ENCODE measurements around the gene AVPR1B. TPM values are rescaled to one million over a fixed set of nuclear protein-coding genes. Genes with fewer than 3 reads are reported as not detected.

The AVPR1B gene
- total RNA-seq, 2 donors from 2014 or later: not detected

DNA sequence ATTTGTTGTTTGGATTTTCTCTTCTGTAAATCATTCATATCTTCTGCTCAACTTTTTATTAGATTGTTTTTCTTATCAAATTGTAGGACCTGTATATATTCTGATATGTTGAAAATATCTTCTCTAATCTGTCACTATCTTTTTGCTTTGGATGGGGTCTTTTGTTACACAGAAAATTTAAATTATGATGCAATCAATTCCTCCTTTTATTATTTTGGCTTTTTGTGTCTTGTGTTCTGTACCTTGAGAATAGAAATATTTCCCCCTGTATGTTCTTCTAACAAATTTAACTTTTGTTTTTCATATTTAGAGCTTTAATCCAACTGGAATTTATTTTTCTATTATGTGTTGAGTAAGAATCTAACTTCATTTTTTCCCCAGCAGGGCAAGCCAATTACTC lies 3.2 kb upstream of the AVPR1B start:
- TF ChIP-seq, protein P1, sequence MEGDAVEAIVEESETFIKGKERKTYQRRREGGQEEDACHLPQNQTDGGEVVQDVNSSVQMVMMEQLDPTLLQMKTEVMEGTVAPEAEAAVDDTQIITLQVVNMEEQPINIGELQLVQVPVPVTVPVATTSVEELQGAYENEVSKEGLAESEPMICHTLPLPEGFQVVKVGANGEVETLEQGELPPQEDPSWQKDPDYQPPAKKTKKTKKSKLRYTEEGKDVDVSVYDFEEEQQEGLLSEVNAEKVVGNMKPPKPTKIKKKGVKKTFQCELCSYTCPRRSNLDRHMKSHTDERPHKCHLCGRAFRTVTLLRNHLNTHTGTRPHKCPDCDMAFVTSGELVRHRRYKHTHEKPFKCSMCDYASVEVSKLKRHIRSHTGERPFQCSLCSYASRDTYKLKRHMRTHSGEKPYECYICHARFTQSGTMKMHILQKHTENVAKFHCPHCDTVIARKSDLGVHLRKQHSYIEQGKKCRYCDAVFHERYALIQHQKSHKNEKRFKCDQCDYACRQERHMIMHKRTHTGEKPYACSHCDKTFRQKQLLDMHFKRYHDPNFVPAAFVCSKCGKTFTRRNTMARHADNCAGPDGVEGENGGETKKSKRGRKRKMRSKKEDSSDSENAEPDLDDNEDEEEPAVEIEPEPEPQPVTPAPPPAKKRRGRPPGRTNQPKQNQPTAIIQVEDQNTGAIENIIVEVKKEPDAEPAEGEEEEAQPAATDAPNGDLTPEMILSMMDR (IDR thresholded peaks at IDR 0.05): no peak
- Histone ChIP-seq H3K27me3 (replicated peaks; ENCODE audit: insufficient read depth) (no peaks in the 10 kb centered on the region), H3K36me3 (no peaks in the 10 kb centered on the region), H3K4me3 (no peak overlapping the region), H3K9me3 (peaks cover 7% of the 10 kb centered on the region), H3K27ac (no peak overlapping the region), H3K4me1 (ENCODE audit: control insufficient read depth in 1 of 2, low read depth in 2 of 2) (peaks cover 5 to 13% of the 10 kb centered on the region in 2 donors)
- DNase-seq (ENCODE audit: low spot score): no peak
- ATAC-seq (ENCODE audit: insufficient number of reproducible peaks, low FRiP score, low read depth): no peak

DNA sequence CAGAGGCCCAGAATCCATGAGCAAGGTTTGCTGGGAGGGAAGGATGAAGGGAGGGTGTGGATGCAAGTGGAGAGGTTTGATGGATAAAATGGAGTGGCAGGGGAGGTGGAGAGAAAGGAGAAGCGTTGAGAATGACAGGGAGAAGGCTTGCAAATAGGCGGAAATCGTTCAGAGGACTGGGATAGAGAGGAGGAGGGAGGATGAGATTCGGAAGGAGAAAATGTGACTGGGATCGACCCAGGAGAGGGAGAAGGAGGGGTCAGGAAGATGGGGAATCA lies 376 bp downstream of the AVPR1B start:
- Histone ChIP-seq H3K27me3 (replicated peaks; ENCODE audit: insufficient read depth) (no peaks in the 10 kb centered on the region), H3K36me3 (no peaks in the 10 kb centered on the region), H3K9me3 (peaks cover 7% of the 10 kb centered on the region), H3K4me3 (peak overlapping the region; percentile 72), H3K4me1 (ENCODE audit: control insufficient read depth in 1 of 2, low read depth in 2 of 2) (peaks cover 5 to 13% of the 10 kb centered on the region in 2 donors), H3K27ac (no peak overlapping the region)
- ATAC-seq (ENCODE audit: insufficient number of reproducible peaks, low FRiP score, low read depth): no peak
- no peak for DNase-seq (ENCODE audit: low spot score)
- TF ChIP-seq, protein P1 (IDR thresholded peaks at IDR 0.05): no peak

DNA sequence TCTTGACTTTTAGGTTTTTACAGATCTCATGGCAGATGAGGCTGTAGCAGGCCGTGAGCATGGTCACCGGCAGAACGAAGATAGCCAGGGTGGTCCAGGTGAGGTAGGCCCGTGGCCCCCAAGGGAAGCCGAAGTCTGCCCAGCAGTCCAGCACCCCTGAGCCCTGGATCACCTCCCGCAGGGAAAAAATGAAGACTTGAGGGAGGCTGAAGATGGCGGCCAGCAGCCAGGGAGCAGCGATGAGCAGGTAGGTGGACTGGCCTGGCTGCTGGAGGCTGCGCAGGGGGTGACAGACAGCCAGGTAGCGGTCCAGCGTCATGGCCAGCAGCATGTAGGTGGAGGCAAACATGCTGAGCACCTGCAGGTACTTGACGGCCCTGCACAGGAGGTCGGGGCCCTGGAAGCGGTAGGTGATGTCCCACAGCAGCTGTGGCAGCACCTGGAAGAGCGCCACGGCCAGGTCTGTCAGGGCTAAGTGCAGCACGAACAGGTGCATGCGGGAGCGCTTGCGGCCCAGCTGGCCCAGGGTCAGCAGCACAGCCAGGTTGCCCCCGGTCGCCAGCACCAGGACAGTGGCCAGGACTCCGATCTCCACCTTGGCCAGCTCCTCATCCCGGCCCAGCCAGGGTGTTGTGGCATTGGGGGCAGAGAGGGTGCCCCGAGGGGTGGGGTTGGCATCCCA lies 856 bp downstream of the AVPR1B start:
- TF ChIP-seq, protein P1 (IDR thresholded peaks at IDR 0.05): no peak

DNA sequence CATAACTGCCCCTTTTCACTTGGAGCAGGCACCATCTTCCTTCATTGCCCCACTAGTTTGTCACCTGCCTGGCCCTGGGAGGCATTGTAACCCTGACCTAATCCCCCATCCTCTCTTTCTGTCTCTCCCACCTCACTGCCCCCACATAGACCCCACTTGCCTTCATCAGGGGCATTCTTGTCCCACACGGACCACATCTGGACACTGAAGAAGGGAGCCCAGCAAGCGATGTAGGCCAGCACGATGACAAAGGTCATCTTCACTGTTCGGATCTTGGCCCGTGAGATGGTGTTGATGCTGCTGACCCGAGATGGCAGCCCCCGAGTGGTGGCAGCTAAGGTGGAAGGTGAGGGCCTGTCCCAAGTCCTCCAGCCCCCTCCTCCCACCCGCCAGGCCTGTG lies 1.4 kb downstream of the AVPR1B start:
- H3K9me3 ChIP-seq: no peaks in the 10 kb centered on the region
- H3K36me3 ChIP-seq: no peaks in the 10 kb centered on the region
- H3K4me3 ChIP-seq: no peak overlapping the region
- TF ChIP-seq, protein P1 (IDR thresholded peaks at IDR 0.05): no peak
- no peak for ATAC-seq (ENCODE audit: insufficient number of reproducible peaks, low FRiP score, low read depth)
- DNase-seq (ENCODE audit: low spot score): no peak
- H3K4me1 ChIP-seq (ENCODE audit: control insufficient read depth in 1 of 2, low read depth in 2 of 2): peaks cover 5 to 13% of the 10 kb centered on the region in 2 donors
- H3K27me3 ChIP-seq (replicated peaks; ENCODE audit: insufficient read depth): no peaks in the 10 kb centered on the region
- H3K27ac ChIP-seq: no peak overlapping the region

More for the DNA sequence above, 856 bp downstream of the AVPR1B start:
- H3K4me1 ChIP-seq (ENCODE audit: control insufficient read depth in 1 of 2, low read depth in 2 of 2): peaks cover 5 to 13% of the 10 kb centered on the region in 2 donors
- no peaks in the 10 kb centered on the region for H3K27me3 ChIP-seq (replicated peaks; ENCODE audit: insufficient read depth)
- DNase-seq (ENCODE audit: low spot score) (no peak), ATAC-seq (ENCODE audit: insufficient number of reproducible peaks, low FRiP score, low read depth) (no peak)
- H3K9me3 ChIP-seq: peaks cover 3% of the 10 kb centered on the region
- H3K4me3 ChIP-seq: no peak overlapping the region
- H3K27ac ChIP-seq: no peak overlapping the region
- H3K36me3 ChIP-seq: no peaks in the 10 kb centered on the region

DNA sequence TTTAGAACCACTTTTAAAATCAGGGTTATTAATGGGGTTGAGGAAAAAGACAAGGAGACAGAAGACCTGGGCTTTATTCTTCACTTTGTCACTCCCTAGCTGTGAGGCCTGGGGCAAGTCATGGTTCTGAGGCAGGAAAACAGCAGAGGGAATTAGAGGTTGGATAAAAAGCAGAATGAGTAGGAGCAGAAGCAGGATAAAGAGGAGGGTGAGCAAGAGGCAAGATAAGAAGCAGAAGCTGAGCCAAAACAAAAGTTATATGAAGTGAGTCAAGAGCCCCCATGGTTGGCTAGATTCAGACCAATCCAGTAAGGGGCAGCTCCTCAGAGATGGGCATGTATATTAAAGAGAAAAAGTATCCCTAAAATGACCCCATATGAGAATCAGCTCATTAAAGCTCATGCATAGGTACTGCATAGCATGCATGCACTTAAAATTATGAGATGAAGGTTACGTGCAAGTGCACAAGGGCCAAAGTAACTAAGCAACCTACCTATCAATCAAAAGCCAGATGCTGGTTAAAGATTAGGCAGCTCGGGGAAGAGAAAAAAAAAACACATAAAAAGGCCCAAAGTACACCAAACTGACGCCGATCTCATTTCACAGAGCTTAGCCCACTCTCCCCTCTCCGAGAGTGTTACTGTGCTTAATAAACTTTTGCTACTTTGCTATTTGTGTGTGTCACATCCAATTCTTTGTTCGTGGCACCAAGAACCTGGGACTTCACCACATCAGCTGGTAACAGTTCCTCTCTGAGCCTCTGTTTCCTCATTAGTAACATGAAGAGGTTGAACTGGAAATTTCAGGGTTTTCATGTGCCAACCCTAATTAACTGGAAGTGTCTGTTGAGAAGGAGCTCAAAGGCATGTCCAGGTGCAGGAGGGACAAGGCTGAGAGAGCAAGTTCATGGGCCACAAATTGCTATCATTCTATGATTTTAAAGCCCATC lies 2.2 kb downstream of the AVPR1B start:
- H3K9me3 ChIP-seq: no peaks in the 10 kb centered on the region
- no peak for DNase-seq (ENCODE audit: low spot score)

More for the DNA sequence above, 2.2 kb downstream of the AVPR1B start:
- Histone ChIP-seq H3K27me3 (replicated peaks; ENCODE audit: insufficient read depth) (no peaks in the 10 kb centered on the region), H3K4me1 (ENCODE audit: control insufficient read depth in 1 of 2, low read depth in 2 of 2) (peaks cover 5 to 13% of the 10 kb centered on the region in 2 donors), H3K36me3 (no peaks in the 10 kb centered on the region), H3K27ac (no peak overlapping the region), H3K4me3 (no peak overlapping the region)
- ATAC-seq (ENCODE audit: insufficient number of reproducible peaks, low FRiP score, low read depth): no peak
- TF ChIP-seq, protein P1 (IDR thresholded peaks at IDR 0.05): no peak

All from thoracic aorta (tissue), 2 donors.